Hindlimb muscle (tissue), 1 donor: ENCODE results near the gene SCAMP5. TPM values are rescaled to one million over a fixed set of nuclear protein-coding genes. Genes with fewer than 3 reads are reported as not detected.

Experiments
- polyA plus RNA-seq: library from polyadenylated mRNA; unstranded; fragments of 120-200 nt; gene quantifications from one replicate; pipeline ENCODE4 v1.2.1, GENCODE V29; 2013; ENCODE audit not compliant: insufficient read length

Gene SCAMP5
- polyA plus RNA-seq, 1 donor = 3.9 TPM

Other genes starting within 250 kb of the SCAMP5 start
- gene CYP1A2, start 246.7 kb upstream of the SCAMP5 start, polyA plus RNA-seq = not detected
- 36.3 TPM for gene CSK, start 213.5 kb upstream of the SCAMP5 start, polyA plus RNA-seq
- not detected for gene LMAN1L, start 182.7 kb upstream of the SCAMP5 start, polyA plus RNA-seq
- gene CPLX3, start 168.9 kb upstream of the SCAMP5 start, polyA plus RNA-seq = not detected
- 49.3 TPM for gene ULK3, start 152.4 kb upstream of the SCAMP5 start, polyA plus RNA-seq
- gene SCAMP2, start 122.2 kb upstream of the SCAMP5 start, polyA plus RNA-seq = 67.5 TPM
- 63.5 TPM for gene MPI, start 105.5 kb upstream of the SCAMP5 start, polyA plus RNA-seq
- gene FAM219B, start 88.7 kb upstream of the SCAMP5 start, polyA plus RNA-seq = 49.7 TPM
- 243 TPM for gene COX5A, start 57.5 kb upstream of the SCAMP5 start, polyA plus RNA-seq
- 1.1 TPM for gene RPP25, start 38.8 kb upstream of the SCAMP5 start, polyA plus RNA-seq
- gene PPCDC, start 28.0 kb downstream of the SCAMP5 start, polyA plus RNA-seq = 7.4 TPM
- 9.7 TPM for gene C15orf39, start 206.3 kb downstream of the SCAMP5 start, polyA plus RNA-seq